Activated naive CD4-positive, alpha-beta T cell treated with anti-CD3 and anti-CD28 coated beads, Interleukin-2, amount 50 U/mL, for 24 hours (primary cell): ENCODE measurements around the gene RAB11FIP3.
"Not testable (repeated sequence)": the region's sequence is repeated elsewhere in the genome, so short reads cannot be mapped to it uniquely, and the experiment has no call there.

Experiments
- H3K27ac Mint-ChIP-seq: one replicate; pipeline ENCODE4 v1.8.0; 2021; ENCODE audit warnings: mild to moderate bottlenecking, mixed read lengths
- H3K27me3 Mint-ChIP-seq: one replicate; pipeline ENCODE4 v1.8.0; 2021; ENCODE audit warnings: mixed read lengths
- H3K36me3 Mint-ChIP-seq: one replicate; pipeline ENCODE4 v1.8.0; 2021; ENCODE audit warnings: mixed read lengths
- H3K4me1 Mint-ChIP-seq: one replicate; pipeline ENCODE4 v1.8.0; 2021; ENCODE audit warnings: mixed read lengths
- H3K4me3 Mint-ChIP-seq: one replicate; pipeline ENCODE4 v1.8.0; 2021; ENCODE audit warnings: mild to moderate bottlenecking, mixed read lengths
- H3K9me3 Mint-ChIP-seq: one replicate; pipeline ENCODE4 v1.8.0; 2021; ENCODE audit warnings: mixed read lengths

Gene RAB11FIP3

DNA sequence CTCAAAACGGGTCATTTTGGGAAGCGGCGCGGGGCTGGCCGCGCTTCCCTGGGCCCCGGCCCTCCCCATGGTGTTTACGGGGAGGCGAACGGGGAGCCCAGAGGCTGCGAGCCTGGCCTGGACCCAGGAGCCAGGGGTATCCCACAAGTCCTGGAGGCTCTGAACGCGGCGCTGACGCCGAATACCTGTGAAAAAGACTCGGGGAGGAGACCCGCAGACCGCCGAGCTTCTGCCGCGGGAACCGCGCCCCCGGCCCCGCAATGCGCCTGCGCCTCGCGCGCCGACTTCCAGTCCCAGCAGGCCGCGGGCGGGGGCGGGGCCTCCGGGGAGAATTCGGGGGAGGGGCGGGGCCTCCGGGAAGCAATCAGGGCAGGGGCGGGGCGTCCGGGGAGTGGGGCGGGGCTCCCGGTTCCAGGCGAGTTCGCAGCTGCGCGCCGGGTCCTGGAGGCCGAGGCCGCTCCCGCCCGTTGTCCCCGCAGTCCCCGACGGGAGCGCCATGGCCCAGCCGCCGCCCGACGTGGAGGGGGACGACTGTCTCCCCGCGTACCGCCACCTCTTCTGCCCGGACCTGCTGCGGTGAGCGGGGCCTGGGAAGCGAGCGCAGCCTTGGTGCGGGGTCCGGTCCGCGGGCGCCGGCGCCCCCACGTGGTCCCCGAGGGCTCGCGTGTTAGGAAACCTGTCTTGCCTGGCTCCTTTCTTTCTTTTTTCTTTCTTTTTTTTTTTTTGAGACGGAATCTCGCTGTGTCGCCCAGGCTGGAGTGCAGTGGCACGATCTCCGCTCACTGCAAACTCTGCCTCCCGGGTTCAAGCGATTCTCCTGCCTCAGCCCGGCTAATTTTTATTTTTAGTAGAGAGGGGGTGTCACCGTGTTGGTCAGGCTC is 23.7 kb upstream of the RAB11FIP3 start, which contains the start of gene DECR2:
Gene DECR2 (plus strand): TSS at position 418 of the 881 bp plus-strand sequence. CDS start 79 bp downstream, at position 497.
- Mint-ChIP-seq H3K4me3 (peak within 1 kb of the TSS; percentile 86), H3K9me3 (no peaks in the 10 kb centered on the region), H3K36me3 (no peaks in the 10 kb centered on the region), H3K4me1 (peaks cover 15% of the 10 kb centered on the region), H3K27me3 (no peaks in the 10 kb centered on the region), H3K27ac (peak within 1 kb of the TSS; percentile 84)

DNA sequence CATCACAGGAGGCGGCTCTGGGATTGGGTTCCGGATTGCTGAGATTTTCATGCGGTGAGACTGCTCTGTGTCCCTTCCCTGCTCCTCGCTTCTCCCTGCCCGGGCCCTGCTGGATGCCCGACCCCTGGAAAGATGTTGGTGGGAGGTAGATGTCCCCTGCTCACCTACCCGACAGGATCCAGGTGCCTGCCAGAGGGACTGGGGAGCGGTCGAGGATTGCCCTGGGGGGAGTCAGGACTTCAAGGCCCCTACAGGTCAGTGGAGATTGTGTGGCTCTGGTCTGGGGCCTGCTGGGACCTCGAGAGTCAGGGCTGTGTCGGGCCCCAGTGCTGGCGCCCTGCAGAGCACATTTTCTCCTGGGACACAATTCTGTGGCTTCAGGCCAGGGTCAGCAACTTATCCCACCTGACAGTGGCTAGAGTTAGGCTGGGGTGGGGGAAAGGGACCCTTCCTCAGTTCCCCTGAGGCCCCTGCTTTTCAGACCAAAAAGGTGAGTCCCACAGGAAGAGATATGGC is 20.4 kb upstream of the RAB11FIP3 start:
- Mint-ChIP-seq H3K4me3 (no peak overlapping the region), H3K9me3 (no peaks in the 10 kb centered on the region), H3K36me3 (peaks cover 3% of the 10 kb centered on the region), H3K27me3 (no peaks in the 10 kb centered on the region), H3K27ac (no peak overlapping the region), H3K4me1 (peaks cover 7% of the 10 kb centered on the region)

DNA sequence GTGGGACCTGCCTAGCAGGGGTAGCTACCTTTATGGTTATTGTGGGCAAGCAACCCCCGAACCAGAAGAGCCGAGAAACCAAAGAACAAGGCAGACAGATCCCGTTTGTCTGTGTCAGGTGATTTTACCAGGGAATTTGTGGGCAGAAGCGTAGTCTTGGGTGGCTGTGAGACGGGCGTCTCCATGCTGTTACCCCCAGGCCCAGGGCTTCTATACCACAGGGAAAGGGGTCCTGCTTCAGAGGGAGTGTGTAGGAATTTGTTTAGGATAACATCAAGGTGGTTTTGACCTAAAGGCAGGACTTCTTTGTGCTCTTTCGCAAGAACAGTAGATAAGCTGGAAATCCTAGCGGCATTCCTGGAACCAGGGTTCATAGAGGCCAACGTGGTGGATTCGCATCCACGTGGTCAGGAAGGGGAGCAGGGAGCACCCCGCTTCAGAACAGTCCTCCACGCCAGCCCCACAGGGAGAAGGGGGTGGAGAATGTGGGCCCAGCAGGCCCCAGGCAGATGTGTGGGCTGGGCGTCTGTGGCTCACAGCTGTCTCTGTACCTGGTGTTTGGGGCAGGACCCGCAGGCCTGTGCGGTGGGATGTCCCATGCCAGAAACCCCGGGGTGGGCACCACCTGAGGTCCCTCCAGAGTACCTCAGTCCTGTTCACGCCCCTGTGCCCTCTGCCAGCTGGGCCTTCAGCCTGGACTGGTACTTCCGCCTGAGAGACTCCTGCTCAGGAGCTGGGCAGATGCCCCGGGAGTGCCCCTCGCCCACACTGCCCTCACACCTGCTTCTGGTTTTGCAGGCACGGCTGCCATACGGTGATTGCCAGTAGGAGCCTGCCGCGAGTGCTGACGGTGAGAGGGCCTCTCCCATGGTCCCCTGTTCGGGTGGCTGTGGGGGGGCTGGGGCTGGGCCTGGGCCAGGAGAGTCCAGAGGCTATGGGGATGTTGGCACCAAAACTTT is 19.6 kb upstream of the RAB11FIP3 start:
- H3K9me3 Mint-ChIP-seq = no peaks in the 10 kb centered on the region
- no peaks in the 10 kb centered on the region for H3K4me1 Mint-ChIP-seq
- H3K27me3 Mint-ChIP-seq = no peaks in the 10 kb centered on the region
- H3K36me3 Mint-ChIP-seq = peaks cover 3% of the 10 kb centered on the region
- no peak overlapping the region for H3K27ac Mint-ChIP-seq
- H3K4me3 Mint-ChIP-seq = no peak overlapping the region

DNA sequence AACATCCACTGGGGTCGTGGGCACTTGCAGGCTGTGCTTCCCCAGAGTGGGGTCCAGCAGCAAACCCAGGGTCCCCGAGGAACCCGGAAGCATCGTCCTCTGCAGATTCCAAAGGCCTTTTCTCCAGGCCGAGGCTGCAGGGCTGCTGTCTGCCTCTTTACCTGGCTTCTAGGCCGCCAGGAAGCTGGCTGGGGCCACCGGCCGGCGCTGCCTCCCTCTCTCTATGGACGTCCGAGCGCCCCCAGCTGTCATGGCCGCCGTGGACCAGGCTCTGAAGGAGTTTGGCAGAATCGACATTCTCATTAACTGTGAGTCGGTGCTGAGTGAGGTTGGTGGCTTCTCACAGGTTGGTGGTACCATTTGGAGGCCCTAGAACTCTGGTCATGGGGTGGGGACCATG is 18.2 kb upstream of the RAB11FIP3 start:
- no peaks in the 10 kb centered on the region for H3K27me3 Mint-ChIP-seq
- no peak overlapping the region for H3K4me3 Mint-ChIP-seq
- H3K27ac Mint-ChIP-seq = peak overlapping the region; percentile 35

DNA sequence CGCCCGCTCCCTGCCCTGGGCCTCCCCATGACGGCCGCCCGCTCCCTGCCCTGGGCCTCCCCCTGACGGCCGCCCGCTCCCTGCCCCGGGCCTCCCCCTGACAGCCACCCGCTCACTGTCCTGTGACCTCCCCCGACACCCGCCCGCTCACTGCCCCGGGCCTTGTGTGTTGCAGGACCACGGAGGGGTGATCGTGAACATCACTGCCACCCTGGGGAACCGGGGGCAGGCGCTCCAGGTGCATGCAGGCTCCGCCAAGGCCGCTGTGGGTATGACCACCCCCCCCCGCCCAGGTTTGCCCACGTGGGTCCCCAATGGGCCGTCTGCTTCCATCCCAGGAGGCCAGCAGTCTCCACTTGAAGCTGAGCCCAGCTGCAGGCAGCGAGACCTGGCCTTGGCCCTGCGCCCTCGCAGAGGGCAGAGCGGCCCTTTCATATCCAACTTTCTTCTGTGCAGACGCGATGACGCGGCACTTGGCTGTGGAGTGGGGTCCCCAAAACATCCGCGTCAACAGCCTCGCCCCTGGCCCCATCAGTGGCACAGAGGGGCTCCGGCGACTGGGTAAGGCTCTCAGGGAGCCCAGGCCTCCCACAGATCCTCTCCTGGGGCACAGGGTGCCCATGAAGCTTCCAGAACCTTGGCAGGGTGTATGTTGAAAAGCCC is 14.8 kb upstream of the RAB11FIP3 start:
- Mint-ChIP-seq H3K4me1 (no peaks in the 10 kb centered on the region), H3K4me3 (no peak overlapping the region), H3K36me3 (peaks cover 3% of the 10 kb centered on the region), H3K9me3 (no peaks in the 10 kb centered on the region), H3K27me3 (no peaks in the 10 kb centered on the region), H3K27ac (no peak overlapping the region)

More for the DNA sequence above, 18.2 kb upstream of the RAB11FIP3 start:
- Mint-ChIP-seq H3K36me3 (peaks cover 3% of the 10 kb centered on the region), H3K9me3 (no peaks in the 10 kb centered on the region), H3K4me1 (no peaks in the 10 kb centered on the region)

DNA sequence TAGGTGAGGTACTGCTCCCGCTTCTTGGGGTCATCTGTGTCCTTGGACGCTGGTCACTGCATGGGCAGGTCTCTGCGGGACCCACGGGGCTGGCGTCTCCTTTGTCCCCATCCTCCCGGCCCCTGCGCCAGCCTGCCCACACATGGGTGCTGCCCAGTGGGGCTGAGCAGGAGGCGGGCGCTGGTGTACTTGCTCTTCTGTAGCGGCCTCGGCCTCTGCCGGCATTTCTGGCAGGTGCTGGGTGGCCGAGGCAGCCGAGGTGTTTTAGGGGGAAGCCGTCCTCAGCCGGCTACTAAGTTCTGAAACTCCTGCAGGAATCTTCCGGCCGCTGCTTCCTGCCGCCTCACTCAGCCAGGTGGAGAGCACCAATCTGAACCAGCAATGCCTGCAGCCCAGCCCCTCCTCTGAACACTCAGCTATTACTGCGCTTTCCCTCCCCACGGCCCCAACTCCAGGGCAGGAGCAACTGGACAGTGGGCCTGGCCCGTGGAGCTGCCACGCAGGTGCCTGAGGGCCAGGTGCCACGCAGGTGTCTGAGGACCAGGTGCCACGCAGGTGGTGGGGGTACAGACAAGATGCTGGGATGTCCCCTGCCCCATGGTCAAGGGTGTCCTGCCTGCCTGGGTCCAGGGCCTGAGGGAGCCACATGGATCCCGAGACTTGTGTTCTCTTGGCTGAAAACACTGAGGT is 13.7 kb upstream of the RAB11FIP3 start:
- no peak overlapping the region for H3K27ac Mint-ChIP-seq
- no peaks in the 10 kb centered on the region for H3K4me1 Mint-ChIP-seq
- no peaks in the 10 kb centered on the region for H3K9me3 Mint-ChIP-seq
- no peaks in the 10 kb centered on the region for H3K27me3 Mint-ChIP-seq
- H3K36me3 Mint-ChIP-seq = peaks cover 3% of the 10 kb centered on the region
- H3K4me3 Mint-ChIP-seq = no peak overlapping the region

DNA sequence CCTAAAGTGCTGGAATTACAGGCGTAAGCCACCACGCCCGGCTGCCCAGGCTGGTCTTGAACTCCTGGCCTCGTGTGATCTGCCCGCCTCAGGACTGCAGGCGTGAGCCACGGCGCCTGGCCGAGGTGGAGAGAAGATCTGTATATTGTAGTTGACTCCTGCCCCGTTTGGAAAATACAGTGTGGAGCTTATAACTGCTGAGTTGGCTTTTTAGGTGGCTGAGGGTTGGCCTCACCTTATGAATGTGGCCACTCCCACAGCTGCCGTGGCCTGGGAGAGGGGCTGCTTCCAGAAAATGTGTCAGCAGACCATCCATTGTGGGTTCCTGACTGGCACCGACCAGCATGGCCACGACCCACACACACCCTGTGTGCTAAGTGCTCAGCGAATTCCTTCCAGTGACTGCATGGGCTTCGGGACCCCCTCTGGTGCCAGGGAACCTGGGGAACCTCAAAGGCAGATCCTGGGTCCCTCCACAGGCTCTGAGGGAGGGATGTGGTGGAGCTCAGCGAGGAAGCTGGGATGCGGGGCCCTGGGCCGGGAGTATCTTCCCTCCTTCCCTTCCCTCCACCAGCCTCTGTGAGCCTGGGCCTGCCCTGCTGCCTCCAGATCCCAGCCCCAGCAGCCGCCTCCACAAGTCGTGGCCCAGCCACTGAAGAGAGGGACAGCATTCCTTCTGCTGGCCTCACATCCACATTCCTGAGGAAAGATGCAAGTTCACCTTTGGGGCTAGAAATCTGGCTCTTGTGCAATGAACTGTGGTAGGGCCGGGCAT is 10.9 kb upstream of the RAB11FIP3 start:
- H3K36me3 Mint-ChIP-seq = peaks cover 1% of the 10 kb centered on the region
- H3K9me3 Mint-ChIP-seq = no peaks in the 10 kb centered on the region
- no peak overlapping the region for H3K4me3 Mint-ChIP-seq
- H3K4me1 Mint-ChIP-seq = no peaks in the 10 kb centered on the region
- no peak overlapping the region for H3K27ac Mint-ChIP-seq
- H3K27me3 Mint-ChIP-seq = no peaks in the 10 kb centered on the region

DNA sequence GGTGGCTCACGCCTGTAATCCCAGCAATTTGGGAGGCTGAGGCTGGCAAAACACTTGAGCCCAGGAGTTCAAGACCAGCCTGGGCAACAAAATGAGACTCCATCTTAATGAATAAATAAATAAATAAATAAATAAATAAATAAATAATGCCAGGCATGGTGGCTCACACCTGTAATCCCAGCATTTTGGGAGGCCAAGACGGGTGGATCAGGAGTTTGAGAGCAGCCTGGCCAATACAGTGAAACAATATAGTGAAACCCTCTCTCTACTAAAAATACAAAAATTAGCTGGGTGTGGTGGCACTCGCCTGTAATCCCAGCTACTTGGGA is 10.3 kb upstream of the RAB11FIP3 start:
- not testable (repeated sequence) for H3K9me3 Mint-ChIP-seq, H3K27ac Mint-ChIP-seq, H3K36me3 Mint-ChIP-seq, H3K27me3 Mint-ChIP-seq, H3K4me3 Mint-ChIP-seq, H3K4me1 Mint-ChIP-seq

DNA sequence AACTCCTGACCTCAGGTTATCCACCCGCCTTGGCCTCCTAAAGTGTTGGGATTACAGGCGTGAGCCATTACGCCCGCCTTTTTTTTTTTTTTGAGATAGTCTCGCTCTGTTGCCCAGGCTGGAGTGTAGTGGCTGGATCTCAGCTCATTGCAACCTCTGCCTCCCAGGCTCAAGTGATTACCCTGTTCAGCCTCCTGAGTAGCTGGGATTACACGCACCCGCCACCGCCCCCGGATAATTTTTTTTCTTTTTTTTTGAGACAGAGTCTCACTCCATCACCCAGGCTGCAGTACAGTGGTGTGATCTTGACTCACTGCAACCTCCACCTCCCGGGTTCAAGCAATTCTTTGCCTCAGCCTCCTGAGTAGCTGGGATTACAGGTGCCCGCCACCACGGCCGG is 3.3 kb upstream of the RAB11FIP3 start:
- H3K4me3 Mint-ChIP-seq, H3K27ac Mint-ChIP-seq, H3K27me3 Mint-ChIP-seq, H3K36me3 Mint-ChIP-seq, H3K9me3 Mint-ChIP-seq: not testable (repeated sequence)
- peaks cover 13% of the 10 kb centered on the region for H3K4me1 Mint-ChIP-seq

DNA sequence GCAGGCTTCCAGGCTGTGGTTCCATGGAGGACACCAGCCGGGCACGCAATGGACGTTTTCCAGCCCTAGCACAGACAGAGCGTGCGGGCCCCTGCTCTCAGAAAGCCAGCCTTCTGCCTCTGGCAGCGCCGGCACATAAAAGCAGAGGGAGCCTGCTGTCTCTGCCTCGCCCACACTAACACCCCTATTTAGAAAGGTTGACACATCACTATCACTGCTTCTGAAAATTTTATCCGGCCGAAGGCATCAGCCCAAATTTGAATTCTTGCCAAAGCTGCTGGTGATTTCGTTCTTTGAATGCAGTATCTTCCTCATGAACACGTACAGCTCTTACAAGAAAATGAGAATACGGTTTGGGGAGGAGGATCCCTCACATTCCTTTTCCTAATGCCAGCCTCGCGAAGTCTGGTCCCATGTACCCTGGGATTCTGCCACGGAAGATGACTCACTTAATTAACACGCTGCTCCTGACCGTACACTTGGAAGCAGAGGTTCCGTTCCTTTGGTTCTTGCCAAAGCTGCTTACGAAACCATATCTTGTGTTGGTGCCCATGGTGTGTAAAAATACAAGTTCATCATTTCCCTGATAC is 1.3 kb upstream of the RAB11FIP3 start:
- Mint-ChIP-seq H3K4me3 (peak overlapping the region; percentile 88), H3K27ac (no peak overlapping the region), H3K9me3 (no peaks in the 10 kb centered on the region), H3K36me3 (peaks cover 3% of the 10 kb centered on the region), H3K27me3 (no peaks in the 10 kb centered on the region), H3K4me1 (peaks cover 32% of the 10 kb centered on the region)

DNA sequence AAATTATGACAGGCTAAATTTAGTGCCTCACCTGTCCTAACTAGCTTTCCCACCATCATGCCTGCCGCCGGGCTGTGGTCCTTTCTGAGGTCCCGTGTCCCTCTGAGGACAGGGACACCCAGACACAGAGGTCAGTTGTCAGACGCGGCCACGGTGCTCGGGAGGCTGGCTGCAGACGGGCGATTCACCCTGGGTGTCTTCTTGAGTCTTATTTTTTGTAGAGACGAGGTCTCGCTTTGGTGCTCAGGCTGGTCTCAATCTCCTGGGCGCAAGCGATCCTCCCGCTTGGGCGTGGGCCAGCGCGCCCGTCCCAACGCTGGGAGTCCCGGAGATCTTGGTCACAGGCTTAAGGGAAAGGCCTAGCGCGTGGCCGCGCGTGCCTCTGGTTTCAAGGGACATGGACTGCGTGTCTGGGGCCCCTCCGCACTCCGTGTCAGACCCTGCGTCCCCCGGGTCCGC is 797 bp upstream of the RAB11FIP3 start:
- H3K36me3 Mint-ChIP-seq = peaks cover 3% of the 10 kb centered on the region
- H3K27me3 Mint-ChIP-seq = no peaks in the 10 kb centered on the region
- peak overlapping the region; percentile 46 for H3K27ac Mint-ChIP-seq
- H3K4me1 Mint-ChIP-seq = peaks cover 32% of the 10 kb centered on the region
- no peaks in the 10 kb centered on the region for H3K9me3 Mint-ChIP-seq
- H3K4me3 Mint-ChIP-seq = peak overlapping the region; percentile 88

DNA sequence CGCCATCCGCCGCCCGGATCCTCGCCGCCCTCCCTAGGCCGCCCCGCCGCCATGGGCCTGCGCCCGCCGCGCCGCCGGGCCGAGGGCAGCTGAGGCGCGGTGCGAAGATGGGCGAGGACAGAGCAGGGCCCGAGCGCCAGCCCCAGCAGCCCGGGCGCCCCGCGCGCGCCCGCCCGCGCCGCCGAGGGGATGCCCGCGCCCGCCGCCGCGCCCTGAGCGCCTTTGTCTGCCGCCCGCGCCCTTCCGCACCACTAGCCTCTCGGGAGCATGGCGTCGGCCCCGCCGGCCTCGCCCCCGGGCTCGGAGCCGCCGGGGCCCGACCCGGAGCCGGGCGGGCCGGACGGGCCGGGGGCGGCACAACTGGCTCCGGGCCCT is 278 bp downstream of the RAB11FIP3 start:
- no peaks in the 10 kb centered on the region for H3K27me3 Mint-ChIP-seq
- peaks cover 32% of the 10 kb centered on the region for H3K4me1 Mint-ChIP-seq
- peaks cover 3% of the 10 kb centered on the region for H3K36me3 Mint-ChIP-seq
- H3K4me3 Mint-ChIP-seq = peak overlapping the region; percentile 88
- H3K9me3 Mint-ChIP-seq = no peaks in the 10 kb centered on the region
- H3K27ac Mint-ChIP-seq = no peak overlapping the region

DNA sequence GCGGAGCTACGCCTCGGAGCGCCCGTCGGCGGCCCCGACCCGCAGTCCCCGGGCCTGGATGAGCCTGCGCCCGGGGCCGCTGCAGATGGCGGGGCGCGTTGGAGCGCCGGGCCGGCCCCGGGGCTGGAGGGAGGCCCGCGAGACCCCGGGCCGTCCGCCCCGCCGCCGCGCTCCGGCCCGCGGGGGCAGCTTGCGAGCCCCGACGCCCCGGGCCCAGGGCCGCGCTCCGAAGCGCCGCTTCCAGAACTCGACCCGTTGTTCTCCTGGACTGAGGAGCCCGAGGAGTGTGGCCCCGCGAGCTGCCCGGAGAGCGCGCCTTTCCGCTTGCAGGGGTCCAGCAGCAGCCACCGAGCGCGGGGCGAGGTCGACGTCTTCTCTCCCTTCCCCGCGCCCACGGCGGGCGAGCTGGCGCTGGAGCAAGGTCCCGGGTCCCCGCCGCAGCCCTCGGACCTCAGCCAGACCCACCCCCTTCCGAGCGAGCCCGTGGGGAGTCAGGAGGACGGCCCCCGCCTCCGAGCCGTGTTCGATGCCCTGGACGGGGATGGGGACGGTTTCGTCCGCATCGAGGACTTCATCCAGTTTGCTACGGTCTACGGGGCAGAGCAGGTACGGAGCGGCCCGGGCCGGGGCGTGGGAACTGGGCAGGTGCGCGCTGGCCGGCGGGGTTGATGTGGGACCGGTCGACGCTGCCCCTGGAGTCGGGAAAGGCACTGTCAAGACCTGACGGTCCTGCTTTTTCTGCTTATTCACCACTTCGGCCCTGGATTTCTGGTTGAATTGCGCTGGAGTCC is 861 bp downstream of the RAB11FIP3 start:
- H3K4me1 Mint-ChIP-seq = peaks cover 36% of the 10 kb centered on the region
- H3K9me3 Mint-ChIP-seq = no peaks in the 10 kb centered on the region
- no peak overlapping the region for H3K27ac Mint-ChIP-seq
- peaks cover 3% of the 10 kb centered on the region for H3K36me3 Mint-ChIP-seq
- no peaks in the 10 kb centered on the region for H3K27me3 Mint-ChIP-seq
- peak overlapping the region; percentile 87 for H3K4me3 Mint-ChIP-seq
